GM21367 (cell line): ENCODE data around the gene CCM2L.

Experiments used
- ATAC-seq: cut with Tn5 transposase; IDR thresholded peaks from one replicate; pipeline ENCODE4 v1.9.1; 2021; ENCODE audit not compliant: unreplicated experiment

The CCM2L gene

GRCh38 chr20:32010101-32010500 is at the start of gene CCM2L:
TSS of gene CCM2L (plus strand) at chr20:32010438. CDS start at chr20:32010455, 17 bp downstream.
- ATAC-seq = no peak

- ATAC-seq = no peak
Observed at GRCh38 chr20:31962761-31963160, 47.5 kb upstream of the CCM2L start.

DNA sequence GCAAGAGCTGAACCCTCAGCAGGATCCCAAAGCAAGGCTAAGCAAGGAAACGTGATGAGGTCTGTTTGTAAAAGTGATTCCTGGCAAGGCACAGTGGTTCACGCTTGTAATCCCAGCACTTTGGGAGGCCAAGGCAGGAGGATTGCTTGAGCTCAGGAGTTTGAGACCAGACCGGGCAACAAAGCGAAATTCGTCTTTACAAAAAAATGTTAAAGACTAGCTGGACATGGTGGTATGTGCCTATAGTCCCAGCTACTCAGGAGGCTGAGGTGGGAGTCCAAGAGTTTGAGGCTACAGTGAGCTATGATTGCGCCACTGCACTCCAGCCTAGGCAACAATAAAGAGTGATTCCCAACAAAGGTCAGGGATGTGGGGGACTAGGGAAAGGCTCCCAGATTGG is 46.3 kb upstream of the CCM2L start:
- no peak for ATAC-seq

DNA sequence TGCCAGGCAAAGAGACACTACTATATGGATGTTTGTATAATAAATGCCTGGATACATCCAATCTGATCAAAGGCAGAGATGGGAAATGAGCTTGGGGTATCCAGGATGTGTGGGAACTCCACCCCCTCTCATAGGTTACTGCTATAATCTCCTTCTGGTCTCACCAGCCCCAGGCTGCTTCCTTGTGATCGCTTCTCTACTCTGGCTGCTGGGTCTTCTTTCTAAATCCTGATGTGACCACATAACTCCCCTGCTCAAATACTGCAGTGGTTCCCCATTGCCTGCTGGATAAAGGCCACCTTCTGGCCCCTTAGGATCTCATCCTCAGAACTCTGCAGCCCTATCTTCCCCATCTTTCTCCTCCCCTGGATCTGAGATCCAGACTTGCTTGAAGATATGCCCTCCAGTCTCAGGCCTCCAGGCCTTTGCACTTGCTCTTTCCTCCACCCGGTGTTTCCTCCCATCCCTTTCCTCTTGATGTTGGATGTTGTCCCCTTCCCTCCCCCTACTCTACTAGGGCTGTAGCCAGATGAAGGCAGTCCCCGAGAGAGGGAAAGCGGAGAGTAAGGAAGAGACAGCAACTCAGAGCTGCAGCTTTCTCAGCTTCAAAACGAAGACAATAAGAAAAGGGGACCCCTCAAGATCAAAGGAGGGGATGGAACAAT is 43.1 kb upstream of the CCM2L start:
- ATAC-seq = no peak

DNA sequence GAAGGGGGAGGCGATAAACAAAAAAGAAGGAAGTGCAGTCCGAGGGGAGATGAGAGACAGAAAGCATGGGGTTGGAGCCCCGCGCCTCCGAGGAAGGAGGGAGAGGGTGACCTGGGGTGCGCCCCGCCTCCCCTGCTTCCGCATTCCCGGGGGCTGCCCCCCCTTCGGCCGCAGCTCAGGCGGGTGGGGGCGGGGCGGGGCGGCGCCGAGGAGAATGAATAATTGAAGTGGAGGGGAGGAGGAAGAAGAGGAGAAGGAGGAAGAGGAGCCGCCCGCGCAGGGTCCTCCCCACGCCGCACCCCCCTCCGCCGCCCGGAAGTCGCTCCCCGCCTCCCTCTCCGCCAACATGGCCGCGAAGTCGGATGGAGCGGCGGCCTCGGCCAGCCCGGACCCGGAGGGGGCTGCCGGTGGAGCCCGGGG is 42.4 kb upstream of the CCM2L start, which contains the start of gene XKR7:
Gene XKR7, plus strand, starts transcription at position 322 of the 420 bp plus-strand sequence. Its CDS starts 25 bp downstream, at position 347.
- ATAC-seq = no peak

- ATAC-seq = no peak
Observed at GRCh38 chr20:31968291-31969126, 41.7 kb upstream of the CCM2L start.

DNA sequence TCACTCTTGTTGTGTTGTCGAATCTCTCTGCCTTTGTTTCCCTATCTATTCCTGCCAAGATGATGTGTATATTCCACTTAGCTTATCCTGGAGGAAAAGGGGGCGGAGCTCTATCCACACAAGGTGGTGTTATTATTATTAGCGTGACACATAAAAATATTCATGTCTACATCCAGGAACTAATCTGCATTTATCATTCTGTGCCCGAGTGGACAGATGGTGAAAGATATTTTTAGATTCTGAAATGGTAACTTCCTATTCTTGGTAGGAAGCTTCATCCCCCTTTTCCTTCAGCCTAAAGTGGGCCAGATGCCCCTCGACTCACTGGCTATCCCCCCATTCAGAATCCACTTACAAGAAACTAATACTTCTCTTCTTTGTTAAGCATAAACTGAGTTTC is 40.2 kb upstream of the CCM2L start:
- ATAC-seq = no peak

- ATAC-seq = no peak
Observed at GRCh38 chr20:31972471-31973021, 37.7 kb upstream of the CCM2L start.

GRCh38 chr20:31974296-31974695 is 35.9 kb upstream of the CCM2L start:
- ATAC-seq = no peak

DNA sequence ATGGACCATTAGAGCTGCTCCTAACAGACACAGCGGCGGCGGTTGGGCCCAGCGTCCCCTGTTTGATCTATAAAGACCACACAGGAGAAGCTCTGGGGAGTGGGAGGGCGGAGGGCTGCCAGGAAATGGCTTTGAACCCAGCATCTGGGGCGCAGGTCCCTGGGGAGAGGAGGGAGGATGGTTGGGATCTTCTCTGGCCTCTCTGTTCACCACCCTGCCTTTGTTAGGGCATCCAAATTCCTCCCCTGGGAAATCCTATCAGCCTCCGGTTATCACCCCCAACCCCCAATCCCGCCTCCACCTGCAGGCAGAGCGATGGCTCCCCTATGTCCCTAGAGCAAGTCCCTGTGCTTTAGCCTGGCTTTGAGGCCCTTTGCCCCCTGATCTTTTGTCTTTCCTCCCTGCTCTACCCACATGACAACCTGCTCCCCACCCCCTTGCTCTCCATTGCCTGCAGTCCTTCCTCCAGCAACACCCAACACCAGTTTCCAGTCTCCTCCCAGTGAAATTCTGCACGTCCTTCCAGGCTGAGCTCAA is 35.2 kb upstream of the CCM2L start:
- ATAC-seq = no peak

GRCh38 chr20:31975874-31976273 is 34.4 kb upstream of the CCM2L start:
- no peak for ATAC-seq

- no peak for ATAC-seq
Observed at GRCh38 chr20:31977080-31977479, 33.2 kb upstream of the CCM2L start.

- ATAC-seq = no peak
Observed at GRCh38 chr20:31979713-31980426, 30.4 kb upstream of the CCM2L start.

- ATAC-seq = no peak
Observed at GRCh38 chr20:31981784-31982183, 28.5 kb upstream of the CCM2L start.

DNA sequence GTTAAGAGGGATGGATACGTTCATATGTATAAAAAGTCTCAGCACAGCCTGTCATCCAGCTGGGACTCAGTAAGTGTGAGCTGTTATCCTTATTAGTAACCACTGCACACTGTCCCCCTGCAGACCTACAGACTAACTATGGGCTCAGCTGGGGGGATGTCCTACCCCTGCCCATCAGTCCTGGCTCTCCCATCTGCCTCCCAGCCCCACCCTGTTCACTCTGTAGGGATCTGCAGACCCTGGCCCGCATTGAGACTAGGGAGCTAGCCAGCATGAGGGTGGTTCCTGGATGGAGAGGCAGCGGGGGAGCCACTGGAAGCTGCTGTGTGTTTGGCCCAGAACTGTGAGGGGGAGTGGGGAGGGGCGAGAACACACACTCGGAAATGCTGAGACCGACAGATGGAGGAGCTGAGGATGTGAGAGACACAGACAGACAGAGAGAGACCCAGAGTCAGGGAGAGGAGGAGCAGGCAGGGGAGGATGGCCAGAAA is 25.2 kb upstream of the CCM2L start:
- ATAC-seq = no peak

GRCh38 chr20:31987744-31988143 is 22.5 kb upstream of the CCM2L start:
- no peak for ATAC-seq

DNA sequence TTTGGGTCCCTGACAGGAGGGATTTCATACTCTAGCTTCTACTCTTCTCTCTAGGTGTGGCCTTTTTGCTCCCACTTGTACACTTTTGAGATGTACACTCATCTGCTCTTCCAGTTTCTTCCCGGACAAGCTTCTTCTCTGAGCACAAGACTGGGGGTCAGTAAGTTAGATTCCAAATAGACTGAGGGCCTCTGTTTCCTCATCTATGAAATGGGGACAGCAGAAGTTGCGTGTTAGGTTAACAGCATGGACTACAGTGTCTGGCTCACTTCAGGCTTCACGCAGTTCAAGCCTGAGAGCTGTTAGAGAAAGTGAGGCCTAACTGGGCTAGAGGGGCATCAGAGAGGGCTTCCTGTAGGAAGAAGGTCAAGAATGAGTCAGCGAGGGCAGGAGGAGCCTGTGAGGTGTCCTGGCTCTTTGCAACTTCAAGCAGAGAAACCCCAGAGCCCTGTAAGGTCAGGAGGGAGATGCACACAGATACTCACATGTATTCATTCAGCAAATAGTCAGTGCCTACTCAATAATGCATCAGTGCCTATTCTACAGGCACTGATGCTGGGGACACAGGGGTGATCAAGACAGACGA is 21.7 kb upstream of the CCM2L start:
- ATAC-seq = no peak

DNA sequence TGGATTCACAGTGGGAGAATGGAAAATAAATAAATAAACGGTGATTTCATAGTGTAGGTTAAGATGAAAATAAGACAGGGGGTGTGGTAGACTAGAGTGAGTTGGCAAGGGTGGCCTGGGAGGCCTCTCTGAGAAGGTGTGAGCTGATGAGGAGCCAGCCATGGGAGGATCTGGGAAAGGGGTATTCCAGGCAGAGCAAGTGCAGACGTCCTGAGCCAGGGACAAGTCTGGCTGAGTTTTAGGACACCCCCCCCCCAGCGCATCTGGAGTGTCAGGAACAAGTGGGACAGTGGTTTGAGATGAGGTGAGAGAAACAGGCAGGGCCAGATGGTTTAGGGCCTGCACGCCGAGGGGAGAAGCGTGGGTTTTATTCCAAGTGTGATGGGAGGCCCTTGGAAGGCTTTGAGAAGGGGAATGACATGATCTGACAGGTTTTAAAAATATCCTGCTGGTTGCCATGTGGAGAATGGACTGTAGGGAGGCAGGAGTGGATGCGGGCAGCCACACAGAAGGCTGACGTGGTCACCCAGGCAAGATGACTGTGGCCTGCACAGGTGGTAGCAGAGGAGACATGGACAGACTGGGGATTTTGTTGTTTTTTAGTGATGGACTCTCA is 21.1 kb upstream of the CCM2L start:
- ATAC-seq = no peak

DNA sequence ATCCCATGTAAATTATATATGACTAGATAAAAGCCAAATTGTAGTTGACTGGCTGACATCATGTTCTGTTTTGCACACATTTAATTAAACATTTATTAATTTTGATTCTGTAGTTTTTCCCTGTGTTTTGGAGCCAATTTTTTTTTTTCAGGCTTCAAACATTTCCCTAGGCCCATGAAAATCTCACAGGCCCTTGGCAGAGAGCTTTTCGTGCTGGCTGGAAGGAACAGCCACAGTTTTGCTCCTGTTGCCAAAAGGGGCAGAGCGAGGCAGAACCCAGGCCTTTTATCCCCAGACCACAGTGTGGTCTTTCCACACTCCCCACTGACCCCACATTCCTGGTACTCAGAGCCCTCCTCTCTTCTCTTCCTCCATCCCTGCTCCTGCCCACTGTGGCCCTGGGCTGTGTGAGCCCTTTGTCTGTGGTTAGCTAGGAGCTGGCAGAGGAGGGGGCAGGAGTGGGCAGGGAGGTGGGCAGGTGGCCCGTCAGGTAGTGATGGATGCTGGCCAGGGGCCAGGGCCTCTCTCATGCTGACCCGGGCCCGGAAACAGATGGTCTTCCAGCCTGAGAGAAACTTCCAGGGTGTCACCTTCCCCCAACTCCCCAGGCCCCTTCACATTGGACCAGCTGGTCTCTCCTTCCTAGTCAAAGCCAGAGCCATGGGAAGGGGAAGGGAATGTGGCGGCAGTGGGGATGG is 19.4 kb upstream of the CCM2L start:
- ATAC-seq = no peak

DNA sequence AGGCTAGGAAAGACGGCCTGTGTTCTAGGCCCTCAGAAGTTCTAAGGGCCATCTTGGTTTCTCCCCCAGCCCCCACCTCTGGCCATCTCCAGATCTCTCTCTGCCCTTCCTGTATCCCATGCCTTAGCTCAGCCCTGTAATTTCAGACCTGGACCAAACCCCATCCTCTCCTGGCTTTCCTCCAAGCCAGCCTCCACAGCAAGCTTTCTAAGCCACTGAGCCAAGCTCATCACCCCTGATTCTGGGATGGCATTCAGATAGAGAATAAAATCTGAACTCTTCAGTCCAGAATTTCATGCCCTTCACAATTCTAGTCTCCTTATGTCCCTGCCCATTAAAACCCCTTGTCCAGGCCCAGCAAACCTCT is 18.9 kb upstream of the CCM2L start:
- no peak for ATAC-seq
